Right hindlimb (tissue), 1 donor: ENCODE measurements around the gene LUZP2.

Experiments used
- DNase-seq: peaks from one replicate; pipeline ENCODE4 v3.0.0-alpha.2; 2018

LUZP2 gene

GRCh38 chr11:24496736-24497725 is at the start of gene LUZP2:
TSS of gene LUZP2 (plus strand) at chr11:24497053.
- peak; percentile 62 for DNase-seq

GRCh38 chr11:24453129-24453718 is 43.6 kb upstream of the LUZP2 start:
- DNase-seq = no peak

GRCh38 chr11:24457985-24458384 is 38.9 kb upstream of the LUZP2 start:
- DNase-seq = no peak

GRCh38 chr11:24470431-24470830 is 26.4 kb upstream of the LUZP2 start:
- no peak for DNase-seq

GRCh38 chr11:24471084-24471483 is 25.8 kb upstream of the LUZP2 start:
- no peak for DNase-seq

- DNase-seq = no peak
Measured at GRCh38 chr11:24478718-24479117, 18.1 kb upstream of the LUZP2 start.

GRCh38 chr11:24489477-24489876 is 7.4 kb upstream of the LUZP2 start:
- no peak for DNase-seq

GRCh38 chr11:24496386-24496735 is 492 bp upstream of the LUZP2 start:
- no peak for DNase-seq

- DNase-seq = no peak
Measured at GRCh38 chr11:24497831-24498230, 978 bp downstream of the LUZP2 start.

- no peak for DNase-seq
Measured at GRCh38 chr11:24502425-24502824, 5.6 kb downstream of the LUZP2 start.

- DNase-seq = no peak
Measured at GRCh38 chr11:24509114-24509513, 12.3 kb downstream of the LUZP2 start.

- no peak for DNase-seq
Measured at GRCh38 chr11:24511511-24511910, 14.7 kb downstream of the LUZP2 start.

- DNase-seq = no peak
Measured at GRCh38 chr11:24513479-24514218, 16.8 kb downstream of the LUZP2 start.

GRCh38 chr11:24514219-24514594 is 17.4 kb downstream of the LUZP2 start:
- DNase-seq = no peak

GRCh38 chr11:24515632-24516031 is 18.8 kb downstream of the LUZP2 start:
- no peak for DNase-seq

- no peak for DNase-seq
Measured at GRCh38 chr11:24516638-24517037, 19.8 kb downstream of the LUZP2 start.

- DNase-seq = no peak
Measured at GRCh38 chr11:24521601-24522000, 24.7 kb downstream of the LUZP2 start.

- DNase-seq = no peak
Measured at GRCh38 chr11:24524156-24524555, 27.3 kb downstream of the LUZP2 start.

GRCh38 chr11:24531528-24531927 is 34.7 kb downstream of the LUZP2 start:
- no peak for DNase-seq

- DNase-seq = no peak
Measured at GRCh38 chr11:24543771-24544170, 46.9 kb downstream of the LUZP2 start.

- no peak for DNase-seq
Measured at GRCh38 chr11:24556693-24557092, 59.8 kb downstream of the LUZP2 start.

GRCh38 chr11:24559315-24559714 is 62.5 kb downstream of the LUZP2 start:
- no peak for DNase-seq

- no peak for DNase-seq
Measured at GRCh38 chr11:24560324-24560723, 63.5 kb downstream of the LUZP2 start.

- no peak for DNase-seq
Measured at GRCh38 chr11:24567380-24567779, 70.5 kb downstream of the LUZP2 start.
